Hepatocyte (in vitro differentiated cells): ENCODE measurements around the gene PRPF39. TPM values are rescaled to one million over a fixed set of nuclear protein-coding genes. Genes with fewer than 3 reads are reported as not detected.

Experiments used
- DNase-seq: peaks from one replicate; pipeline ENCODE4 v3.0.0-alpha.2; 2016; ENCODE audit warnings: low spot score
- H2AFZ ChIP-seq: fragments of 200-600 bp; sonication (generic); 2 replicates; pipeline ENCODE4 v1.6.0; 2016; ENCODE audit warnings: antibody characterized with exemption, mild to moderate bottlenecking
- H3K27ac ChIP-seq: fragments of 200-600 bp; sonication (generic); 2 replicates; pipeline ENCODE4 v1.5.1; 2016; ENCODE audit warnings: mild to moderate bottlenecking
- H3K27me3 ChIP-seq: fragments of 200-600 bp; sonication (generic); 2 replicates; pipeline ENCODE4 v1.6.1; 2016
- H3K36me3 ChIP-seq: fragments of 200-600 bp; sonication (generic); replicated peaks from 2 replicates; pipeline ENCODE4 v1.5.1; 2016; ENCODE audit warnings: low read depth; ENCODE audit not compliant: insufficient read depth
- H3K4me1 ChIP-seq: fragments of 200-600 bp; sonication (generic); 2 replicates; pipeline ENCODE4 v1.5.1; 2016; ENCODE audit warnings: mild to moderate bottlenecking, moderate library complexity; ENCODE audit not compliant: insufficient read depth
- H3K4me2 ChIP-seq: fragments of 200-600 bp; sonication (generic); 2 replicates; pipeline ENCODE4 v1.6.0; 2016
- H3K4me3 ChIP-seq: fragments of 200-600 bp; sonication (generic); 2 replicates; pipeline ENCODE4 v1.5.1; 2016; ENCODE audit warnings: mild to moderate bottlenecking
- H3K79me2 ChIP-seq: fragments of 200-600 bp; sonication (generic); 2 replicates; pipeline ENCODE4 v1.6.0; 2017; ENCODE audit warnings: mild to moderate bottlenecking
- H3K9me2 ChIP-seq: fragments of 200-600 bp; sonication (generic); replicated peaks from 2 replicates; pipeline ENCODE4 v1.6.0; 2017; ENCODE audit warnings: mild to moderate bottlenecking; ENCODE audit not compliant: insufficient read depth
- H3K9me3 ChIP-seq: fragments of 200-600 bp; sonication (generic); 2 replicates; pipeline ENCODE4 v1.5.1; 2016; ENCODE audit warnings: low read depth, mild to moderate bottlenecking
- H4K20me1 ChIP-seq: fragments of 200-600 bp; sonication (generic); 2 replicates; pipeline ENCODE4 v1.6.0; 2016; ENCODE audit warnings: mild to moderate bottlenecking; ENCODE audit not compliant: insufficient read depth, poor library complexity, severe bottlenecking
- EZH2 ChIP-seq: fragments of 200-600 bp; sonication (generic); IDR thresholded peaks from 2 replicates; pipeline ENCODE4 v1.6.1; 2016; ENCODE audit warnings: antibody characterized with exemption, mild to moderate bottlenecking, borderline replicate concordance
- EZH2phosphoT487 ChIP-seq: fragments of 200-600 bp; sonication (generic); IDR thresholded peaks from one replicate; pipeline ENCODE4 v1.6.1; 2018; ENCODE audit warnings: antibody characterized with exemption, mild to moderate bottlenecking, low read depth, moderate library complexity; ENCODE audit not compliant: unreplicated experiment, severe bottlenecking
- WGBS: methylation state at CpG from one replicate; pipeline ENCODE4 v1.1.6; 2016; ENCODE audit warnings: low lambda C conversion rate; ENCODE audit errors: missing lambda C conversion rate; 5-methylcytosine and 5-hydroxymethylcytosine counted together
- polyA plus RNA-seq: library from polyadenylated mRNA; unstranded; fragments of >200 nt; fragmentation: Nextera tagmentation; extraction: Ambion mirVana; gene quantifications from 2 replicates; pipeline ENCODE4 v1.2.1, GENCODE V29; 2016
- total RNA-seq: library from RNA; depleted of rRNA; stranded (reverse); fragments of >200 nt; gene quantifications from 2 replicates; pipeline ENCODE4 v1.2.3, GENCODE V29; 2014
- TF ChIP-seq, protein P1 (sequence below): fragments of 200-600 bp; sonication (generic); IDR thresholded peaks from 2 replicates; pipeline ENCODE4 v1.5.1; 2016; ENCODE audit warnings: antibody characterized with exemption, mild to moderate bottlenecking; ENCODE audit not compliant: poor library complexity

PRPF39 gene
- total and polyA plus RNA-seq, 2 experiments from 2014 or later: 18.2 to 38.9 TPM

DNA sequence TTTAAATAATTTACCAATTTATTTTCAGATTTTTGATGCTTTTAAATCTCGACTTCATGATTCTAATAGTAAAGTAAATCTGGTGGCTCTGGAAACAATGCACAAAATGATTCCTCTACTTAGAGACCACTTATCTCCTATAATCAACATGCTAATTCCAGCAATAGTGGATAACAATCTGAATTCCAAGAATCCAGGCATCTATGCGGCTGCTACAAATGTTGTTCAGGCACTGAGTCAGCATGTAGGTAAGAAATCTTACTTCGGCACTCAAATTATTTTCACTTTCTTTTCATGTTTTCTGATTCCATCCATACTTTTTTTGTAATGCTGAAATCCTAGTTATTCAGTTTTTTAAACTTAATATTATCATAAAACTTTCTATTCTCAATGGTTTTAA is 15.5 kb upstream of the PRPF39 start:
- H3K4me3 ChIP-seq: no peak overlapping the region
- no peaks in the 10 kb centered on the region for H3K4me1 ChIP-seq
- no peak for TF ChIP-seq EZH2phosphoT487
- TF ChIP-seq, protein P1, sequence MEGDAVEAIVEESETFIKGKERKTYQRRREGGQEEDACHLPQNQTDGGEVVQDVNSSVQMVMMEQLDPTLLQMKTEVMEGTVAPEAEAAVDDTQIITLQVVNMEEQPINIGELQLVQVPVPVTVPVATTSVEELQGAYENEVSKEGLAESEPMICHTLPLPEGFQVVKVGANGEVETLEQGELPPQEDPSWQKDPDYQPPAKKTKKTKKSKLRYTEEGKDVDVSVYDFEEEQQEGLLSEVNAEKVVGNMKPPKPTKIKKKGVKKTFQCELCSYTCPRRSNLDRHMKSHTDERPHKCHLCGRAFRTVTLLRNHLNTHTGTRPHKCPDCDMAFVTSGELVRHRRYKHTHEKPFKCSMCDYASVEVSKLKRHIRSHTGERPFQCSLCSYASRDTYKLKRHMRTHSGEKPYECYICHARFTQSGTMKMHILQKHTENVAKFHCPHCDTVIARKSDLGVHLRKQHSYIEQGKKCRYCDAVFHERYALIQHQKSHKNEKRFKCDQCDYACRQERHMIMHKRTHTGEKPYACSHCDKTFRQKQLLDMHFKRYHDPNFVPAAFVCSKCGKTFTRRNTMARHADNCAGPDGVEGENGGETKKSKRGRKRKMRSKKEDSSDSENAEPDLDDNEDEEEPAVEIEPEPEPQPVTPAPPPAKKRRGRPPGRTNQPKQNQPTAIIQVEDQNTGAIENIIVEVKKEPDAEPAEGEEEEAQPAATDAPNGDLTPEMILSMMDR: no peak
- TF ChIP-seq EZH2: no peak
- H3K27me3 ChIP-seq: no peaks in the 10 kb centered on the region
- no peaks in the 10 kb centered on the region for H4K20me1 ChIP-seq
- H3K27ac ChIP-seq: no peak overlapping the region
- H3K79me2 ChIP-seq: peaks cover 9% of the 10 kb centered on the region
- H3K4me2 ChIP-seq: no peak overlapping the region
- DNase-seq: no peak
- no peaks in the 10 kb centered on the region for H3K36me3 ChIP-seq
- no peaks in the 10 kb centered on the region for H3K9me3 ChIP-seq
- H2AFZ ChIP-seq: no peak overlapping the region
- WGBS: 74% methylated on average over 3 of the region's 3 CpGs
- no peaks in the 10 kb centered on the region for H3K9me2 ChIP-seq

DNA sequence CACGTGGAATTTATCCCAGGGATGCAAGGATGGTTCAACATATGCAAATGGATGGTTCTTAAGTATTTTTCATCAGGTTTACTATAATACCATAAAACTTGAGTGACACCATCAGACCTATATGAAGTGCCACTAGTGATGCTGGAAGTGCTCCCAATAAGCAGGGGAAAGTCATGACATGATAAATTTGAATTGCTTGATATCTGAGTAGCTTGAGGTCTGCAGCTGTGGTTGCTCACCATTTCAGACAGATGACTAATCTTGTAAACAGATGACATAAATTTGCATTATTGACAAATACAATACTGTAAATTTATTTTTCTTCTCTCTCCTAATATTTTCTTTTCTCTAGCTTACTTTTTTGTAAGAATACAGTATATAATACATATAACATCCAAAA is 13.7 kb upstream of the PRPF39 start:
- H2AFZ ChIP-seq: no peak overlapping the region
- H3K4me1 ChIP-seq: no peaks in the 10 kb centered on the region
- no peak overlapping the region for H3K27ac ChIP-seq
- H3K4me2 ChIP-seq: no peak overlapping the region
- no peaks in the 10 kb centered on the region for H3K79me2 ChIP-seq
- H3K9me3 ChIP-seq: no peaks in the 10 kb centered on the region
- TF ChIP-seq EZH2 (no peak), EZH2phosphoT487 (no peak)
- TF ChIP-seq, protein P1: no peak
- DNase-seq: no peak
- no peaks in the 10 kb centered on the region for H3K36me3 ChIP-seq
- H3K4me3 ChIP-seq: no peak overlapping the region
- no peaks in the 10 kb centered on the region for H4K20me1 ChIP-seq
- 93% methylated on average over 1 of the region's 1 CpG for WGBS
- no peaks in the 10 kb centered on the region for H3K9me2 ChIP-seq
- H3K27me3 ChIP-seq: no peaks in the 10 kb centered on the region

DNA sequence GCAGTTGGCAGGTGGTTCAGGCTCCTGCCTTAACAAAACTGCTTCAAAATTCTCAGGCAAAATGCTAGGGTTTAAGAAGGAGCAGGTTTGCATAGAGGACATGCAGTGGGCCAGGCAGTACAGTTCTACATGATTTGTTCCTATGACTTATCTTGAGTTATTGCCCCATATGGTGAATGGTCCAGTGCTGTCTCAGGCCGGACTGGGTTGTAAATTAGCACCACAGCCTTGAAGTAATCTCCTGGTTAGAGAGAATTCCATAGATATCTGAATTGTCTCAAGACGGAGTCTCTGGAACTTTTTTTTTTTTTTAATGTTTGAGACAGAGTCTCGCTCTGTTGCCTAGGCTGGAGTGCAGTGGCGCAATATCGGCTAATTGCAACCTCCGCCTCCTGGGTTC is 11.8 kb upstream of the PRPF39 start:
- Histone ChIP-seq H3K27ac (no peak overlapping the region), H3K36me3 (no peaks in the 10 kb centered on the region), H3K4me2 (no peak overlapping the region), H3K4me1 (no peaks in the 10 kb centered on the region), H3K9me3 (no peaks in the 10 kb centered on the region), H3K4me3 (no peak overlapping the region), H4K20me1 (no peaks in the 10 kb centered on the region), H2AFZ (no peak overlapping the region), H3K27me3 (no peaks in the 10 kb centered on the region), H3K9me2 (no peaks in the 10 kb centered on the region), H3K79me2 (no peaks in the 10 kb centered on the region)
- no peak for TF ChIP-seq EZH2phosphoT487
- no peak for TF ChIP-seq EZH2
- TF ChIP-seq, protein P1: no peak
- WGBS: 87% methylated on average over 6 of the region's 6 CpGs
- no peak for DNase-seq
